IMR-90 (cell line): ENCODE measurements around the gene ITPR2. TPM values are rescaled to one million over a fixed set of nuclear protein-coding genes. Genes with fewer than 3 reads are reported as not detected.

Source experiments
- ATAC-seq: fragments of 200-7000 bp; cut with Tn5 transposase; 2 replicates; pipeline ENCODE4 v1.9.1; 2020; ENCODE audit warnings: low read depth, mild to moderate bottlenecking, moderate library complexity
- BruUV-seq: library from RNA; stranded (reverse); fragments of 400-500 nt; replicated peaks from 2 replicates; lab custom pipeline; 2021; lab: Mats Ljungman, UMichigan
- CTCF ChIA-PET: fragments of 300-600 bp; formaldehyde crosslinking; extraction: SDS; loops from one replicate; lab custom pipeline; 2021; ENCODE audit warnings: antibody characterized with exemption; lab: Yijun Ruan, JAX
- POLR2A ChIA-PET: fragments of 300-600 bp; sonication (Branson Sonifier 250); formaldehyde crosslinking; loops from one replicate; lab custom pipeline; 2022; ENCODE audit warnings: antibody characterized with exemption; ENCODE audit not compliant: unreplicated experiment; lab: Charles Lee
- DNase-seq: peaks from one replicate; pipeline ENCODE4 v3.0.0; 2013
- H2AFZ ChIP-seq: replicated peaks from 2 replicates; pipeline ENCODE3; 2013; ENCODE audit warnings: low read length, mild to moderate bottlenecking; ENCODE audit not compliant: poor library complexity
- H2AK5ac ChIP-seq: 2 replicates; pipeline ENCODE4 v1.6.1; 2013; ENCODE audit warnings: low read depth, low read length, inconsistent platforms
- H2AK9ac ChIP-seq: replicated peaks from 2 replicates; pipeline ENCODE3; 2013; ENCODE audit warnings: mild to moderate bottlenecking, low read depth, low read length, moderate library complexity; ENCODE audit not compliant: poor library complexity
- H2BK120ac ChIP-seq: 2 replicates; pipeline ENCODE4 v1.6.1; 2013; ENCODE audit warnings: low read depth, low read length, inconsistent platforms
- H2BK15ac ChIP-seq: 3 replicates; pipeline ENCODE4 v1.6.1; 2013; ENCODE audit warnings: low read depth, low read length, inconsistent platforms
- H2BK20ac ChIP-seq: 2 replicates; pipeline ENCODE4 v1.6.1; 2013; ENCODE audit warnings: low read depth, mild to moderate bottlenecking, inconsistent platforms, low read length, moderate library complexity
- H2BK5ac ChIP-seq: 2 replicates; pipeline ENCODE4 v1.6.1; 2013; ENCODE audit warnings: mild to moderate bottlenecking, low read depth, low read length, inconsistent platforms; ENCODE audit not compliant: poor library complexity, severe bottlenecking
- H3K14ac ChIP-seq: replicated peaks from 2 replicates; pipeline ENCODE4 v1.6.1; 2013; ENCODE audit warnings: low read depth, low read length, inconsistent platforms
- H3K18ac ChIP-seq: 2 replicates; pipeline ENCODE4 v1.6.1; 2013; ENCODE audit warnings: low read depth, low read length, control low read depth
- H3K23ac ChIP-seq: 2 replicates; pipeline ENCODE4 v1.6.1; 2013; ENCODE audit warnings: low read depth, low read length, inconsistent platforms
- H3K27ac ChIP-seq: 2 replicates; pipeline ENCODE4 v1.5.1; 2013; ENCODE audit warnings: mild to moderate bottlenecking, control low read depth, low read length; ENCODE audit not compliant: insufficient read depth
- H3K27me3 ChIP-seq: 2 replicates; pipeline ENCODE4 v1.6.1; 2013; ENCODE audit warnings: low read length; ENCODE audit not compliant: control insufficient read depth, insufficient read depth
- H3K36me3 ChIP-seq: 2 replicates; pipeline ENCODE4 v1.6.1; 2013; ENCODE audit warnings: low read length, mixed read lengths; ENCODE audit not compliant: control insufficient read depth, insufficient read depth
- H3K4ac ChIP-seq: 2 replicates; pipeline ENCODE4 v1.6.1; 2013; ENCODE audit warnings: low read depth, low read length, inconsistent platforms
- H3K4me1 ChIP-seq: 2 replicates; pipeline ENCODE4 v1.6.1; 2013; ENCODE audit warnings: low read length, mixed read lengths; ENCODE audit not compliant: control insufficient read depth, insufficient read depth
- H3K4me2 ChIP-seq: 2 replicates; pipeline ENCODE4 v1.6.1; 2013; ENCODE audit warnings: low read depth, mild to moderate bottlenecking, control low read depth, low read length, moderate library complexity
- H3K4me3 ChIP-seq: 2 replicates; pipeline ENCODE4 v1.5.1; 2013; ENCODE audit warnings: low read depth, mild to moderate bottlenecking, control low read depth, low read length, moderate library complexity; ENCODE audit not compliant: insufficient read depth
- H3K56ac ChIP-seq: 2 replicates; pipeline ENCODE4 v1.6.1; 2013; ENCODE audit warnings: low read length, inconsistent platforms; ENCODE audit not compliant: insufficient read depth; ENCODE audit errors: extremely low read depth
- H3K79me1 ChIP-seq, 2 experiments: 2 replicates each; pipeline ENCODE4 v1.6.1; 2013; ENCODE audit warnings: low read length in 2 of 2, inconsistent platforms in 1 of 2, low read depth in 1 of 2
- H3K9ac ChIP-seq: 2 replicates; pipeline ENCODE4 v1.6.1; 2013; ENCODE audit warnings: low read depth, low read length, control low read depth
- H3K9me1 ChIP-seq: 2 replicates; pipeline ENCODE4 v1.6.1; 2013; ENCODE audit warnings: low read length, inconsistent platforms; ENCODE audit not compliant: insufficient read depth
- H3K9me3 ChIP-seq: 2 replicates; pipeline ENCODE4 v1.6.1; 2013; ENCODE audit warnings: low read length; ENCODE audit not compliant: control insufficient read depth, insufficient read depth
- H4K20me1 ChIP-seq: 2 replicates; pipeline ENCODE4 v1.6.1; 2013; ENCODE audit warnings: low read length, inconsistent platforms; ENCODE audit not compliant: insufficient read depth
- H4K5ac ChIP-seq: 2 replicates; pipeline ENCODE4 v1.6.1; 2013; ENCODE audit warnings: mild to moderate bottlenecking, low read depth, low read length, control low read depth
- H4K8ac ChIP-seq, 2 experiments: 2 replicates each; pipeline ENCODE4 v1.6.1; 2013; ENCODE audit warnings: low read depth in 2 of 2, low read length in 2 of 2, control low read depth in 1 of 2, inconsistent platforms in 1 of 2
- H4K91ac ChIP-seq: 2 replicates; pipeline ENCODE4 v1.6.1; 2013; ENCODE audit warnings: low read depth, low read length, inconsistent platforms; ENCODE audit not compliant: insufficient read depth
- CEBPB ChIP-seq: IDR thresholded peaks from 2 replicates; pipeline ENCODE4 v1.6.1; 2012; ENCODE audit warnings: low read depth, low read length, improper control_type of control experiment
- CHD1 ChIP-seq: IDR thresholded peaks from 2 replicates; pipeline ENCODE4 v1.6.1; 2012; ENCODE audit warnings: low read depth, low read length, improper control_type of control experiment
- FOS ChIP-seq: fragments of 150-350 bp; IDR thresholded peaks from 2 replicates; pipeline ENCODE4 v1.6.1; 2016; ENCODE audit warnings: low read depth, low read length
- MAZ ChIP-seq: IDR thresholded peaks from 2 replicates; pipeline ENCODE4 v1.6.1; 2012; ENCODE audit warnings: low read depth, mild to moderate bottlenecking, low read length, improper control_type of control experiment, moderate library complexity, borderline replicate concordance
- MXI1 ChIP-seq: IDR thresholded peaks from 2 replicates; pipeline ENCODE4 v1.6.1; 2012; ENCODE audit warnings: low read depth, mild to moderate bottlenecking, low read length, moderate library complexity, borderline replicate concordance
- NFE2L2 ChIP-seq: fragments of 150-350 bp; IDR thresholded peaks from 2 replicates; pipeline ENCODE4 v1.6.1; 2016; ENCODE audit warnings: low read depth, mild to moderate bottlenecking, low read length
- POLR2A ChIP-seq: IDR thresholded peaks from 2 replicates; pipeline ENCODE4 v1.6.1; 2012; ENCODE audit warnings: mild to moderate bottlenecking, low read depth, low read length
- RAD21 ChIP-seq: IDR thresholded peaks from 2 replicates; pipeline ENCODE4 v1.6.1; 2012; ENCODE audit warnings: low read length, improper control_type of control experiment
- RFX5 ChIP-seq: IDR thresholded peaks from 2 replicates; pipeline ENCODE4 v1.8.0; 2012; ENCODE audit warnings: low read depth, mild to moderate bottlenecking, low read length, moderate library complexity
- SMC3 ChIP-seq: fragments of 150-350 bp; IDR thresholded peaks from 2 replicates; pipeline ENCODE4 v1.6.1; 2016; ENCODE audit warnings: low read depth, mild to moderate bottlenecking, antibody characterized with exemption, low read length, moderate library complexity
- WGBS, 2 experiments: methylation state at CpG; one replicate each; pipeline versions ENCODE4 v1.1.5 to v1.1.7; 2013; ENCODE audit warnings: missing lambda C conversion rate in 2 of 2; ENCODE audit not compliant: insufficient read length in 1 of 2; ENCODE audit errors: extremely low coverage in 2 of 2; 5-methylcytosine and 5-hydroxymethylcytosine counted together
- dilution Hi-C: fragments of 300-500 bp; cut with HindIII; formaldehyde crosslinking; loops from one replicate; pipeline ENCODE4 v1.14.3; 2018; ENCODE audit warnings: low sequenced_read_pairs; ENCODE audit not compliant: unreplicated experiment
- in situ Hi-C: fragments of 300-500 bp; cut with MboI; formaldehyde crosslinking; loops from 3 replicates; pipeline ENCODE4 v1.14.3; 2019; ENCODE audit warnings: low sequenced_read_pairs, inconsistent platforms, mixed read lengths
- intact Hi-C: fragments of 100-400 bp; cut with micrococcal nuclease; formaldehyde crosslinking; loops from 2 replicates; pipeline ENCODE4 v1.10.0; 2022
- polyA plus RNA-seq, 3 experiments: library from polyadenylated mRNA; depleted of rRNA; stranded (reverse); fragments of >200 nt; gene quantifications; 2 replicates each; pipeline ENCODE4 v1.2.3, GENCODE V29; 2012; ENCODE audit warnings: low replicate concordance in 1 of 3
- total RNA-seq: library from RNA; depleted of rRNA; stranded (reverse); fragments of >200 nt; gene quantifications from 2 replicates; pipeline ENCODE4 v1.2.3, GENCODE V29; 2012

Gene ITPR2
- total and polyA plus RNA-seq, 2 of the 4 experiments (the other 2 are of a cell fraction): 1.2 to 9.0 TPM

DNA sequence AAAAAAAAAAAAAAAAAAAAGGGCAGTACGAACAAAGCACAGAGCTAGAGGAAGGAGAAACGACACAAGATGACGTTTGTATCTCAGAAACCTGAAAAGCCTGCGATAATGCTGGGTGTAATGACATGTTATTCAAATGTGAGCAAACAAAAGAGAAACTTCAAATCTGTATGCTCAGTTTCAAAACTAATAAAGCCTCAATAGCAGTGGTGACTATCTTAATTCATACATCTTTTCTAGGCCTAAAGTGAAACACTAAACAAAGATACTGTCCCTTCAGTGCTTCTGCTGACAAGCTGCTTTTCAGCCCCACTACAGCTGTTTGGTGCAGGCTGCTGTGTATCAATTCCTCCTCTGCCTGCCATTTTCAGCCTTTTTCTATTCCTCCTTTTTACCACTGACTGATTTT is 15.8 kb downstream of the ITPR2 start:
- no peak overlapping the region for H3K4me3 ChIP-seq
- H3K14ac ChIP-seq: no peak overlapping the region
- no peak overlapping the region for H3K4ac ChIP-seq
- no peak overlapping the region for H3K4me2 ChIP-seq
- H3K18ac ChIP-seq: no peak overlapping the region
- intact Hi-C loops: no loop called here
- no peak overlapping the region for H2AK5ac ChIP-seq
- no peak overlapping the region for H2AFZ ChIP-seq
- no peak overlapping the region for H3K9ac ChIP-seq
- H4K20me1 ChIP-seq: no peaks in the 10 kb centered on the region
- no peak overlapping the region for H2BK15ac ChIP-seq
- TF ChIP-seq RFX5 (no peak), FOS (no peak), NFE2L2 (no peak), CHD1 (no peak), MAZ (no peak), CEBPB (no peak), POLR2A (no peak), SMC3 (no peak), RAD21 (no peak), MXI1 (no peak)
- H3K9me3 ChIP-seq: no peaks in the 10 kb centered on the region
- no peak overlapping the region for H3K27ac ChIP-seq
- in situ Hi-C loops: no loop called here
- no peak overlapping the region for H3K56ac ChIP-seq
- H3K23ac ChIP-seq: no peak overlapping the region
- WGBS, 2 experiments: no CpG with 5 or more reads among the region's 4 CpGs
- POLR2A ChIA-PET: no interaction called here
- no peaks in the 10 kb centered on the region for H3K27me3 ChIP-seq
- no peak overlapping the region for H4K91ac ChIP-seq
- no peak overlapping the region for H2BK5ac ChIP-seq
- H2BK20ac ChIP-seq: no peak overlapping the region
- dilution Hi-C loops: no loop called here
- BruUV-seq: no TSS peak
- no peaks in the 10 kb centered on the region for H3K4me1 ChIP-seq
- peaks cover 4% of the 10 kb centered on the region; the same call in 1 of the 2 replicates for H3K9me1 ChIP-seq
- DNase-seq (no peak), ATAC-seq (no peak)
- H2BK120ac ChIP-seq: no peak overlapping the region
- H4K8ac ChIP-seq: no peak overlapping the region
- H2AK9ac ChIP-seq: no peak overlapping the region
- CTCF ChIA-PET: no interaction called here
- 0 out of 4 replicates have a peak, but pooled peaks cover 0 to 3% of the 10 kb centered on the region in 2 experiments for H3K79me1 ChIP-seq
- H3K36me3 ChIP-seq: no peaks in the 10 kb centered on the region
- H4K5ac ChIP-seq: no peak overlapping the region
